Ascending aorta (tissue), 2 donors: ENCODE measurements around the gene HLA-DRB1. TPM values are rescaled to one million over a fixed set of nuclear protein-coding genes. Genes with fewer than 3 reads are reported as not detected.
A peak's percentile ranks its signal among the peaks of the same experiment; 100 is the strongest.
"Not testable (repeated sequence)": the region's sequence is repeated elsewhere in the genome, so short reads cannot be mapped to it uniquely, and the experiment has no call there.

ENCODE experiments used
- DNase-seq, 2 donors: peaks; one replicate each; pipeline ENCODE4 v3.0.0-alpha.2; 2019; ENCODE audit warnings: low spot score in 2 of 2
- H3K27ac ChIP-seq, 2 donors: fragments of 200-600 bp; sonication (generic); one replicate each; pipeline ENCODE4 v1.5.1; 2016 to 2017; ENCODE audit warnings: mild to moderate bottlenecking in 1 of 2
- H3K27me3 ChIP-seq: fragments of 200-600 bp; sonication (generic); one replicate; pipeline ENCODE4 v1.5.1; 2017
- H3K36me3 ChIP-seq, 2 donors: fragments of 200-600 bp; sonication (generic); one replicate each; pipeline ENCODE4 v1.5.1; 2016
- H3K4me1 ChIP-seq, 2 donors: fragments of 200-600 bp; sonication (generic); one replicate each; pipeline ENCODE4 v1.5.1; 2016 to 2017; ENCODE audit warnings: mild to moderate bottlenecking in 1 of 2
- H3K4me3 ChIP-seq, 2 donors: fragments of 200-600 bp; sonication (generic); one replicate each; pipeline ENCODE4 v1.5.1; 2016 to 2017; ENCODE audit warnings: mild to moderate bottlenecking in 1 of 2
- H3K9me3 ChIP-seq, 2 donors: fragments of 200-600 bp; sonication (generic); one replicate each; pipeline ENCODE4 v1.5.1; 2016
- CTCF ChIP-seq, 3 experiments: fragments of 200-600 bp in 2 of 3; fragments of 450-650 bp in 1 of 3; sonication (generic) in 2 of 3; IDR thresholded peaks; one replicate each; pipeline ENCODE4 v1.5.1; 2016 to 2019; ENCODE audit warnings: antibody characterized with exemption in 3 of 3, mild to moderate bottlenecking in 1 of 3, moderate library complexity in 1 of 3
- intact Hi-C: fragments of 100-400 bp; cut with DNase I; formaldehyde crosslinking; loops from one replicate; pipeline ENCODE4 v1.15.1; 2023
- total RNA-seq: library from RNA; depleted of rRNA; stranded (reverse); fragments of >200 nt; gene quantifications from one replicate; pipeline ENCODE4 v1.1.0, GENCODE V29; 2016

HLA-DRB1 gene
- 82.5 TPM for total RNA-seq

- no peak for TF ChIP-seq CTCF (IDR thresholded peaks at IDR 0.05)
- Histone ChIP-seq H3K4me1 (no peaks in the 10 kb centered on the region), H3K27ac (no peak within 1 kb of the TSS), H3K27me3 (no peaks in the 10 kb centered on the region), H3K36me3 (no peaks in the 10 kb centered on the region), H3K9me3 (no peaks in the 10 kb centered on the region), H3K4me3 (peak within 1 kb of the TSS in 1 of 2 donors; percentile 42)
- intact Hi-C loops, result loop anchor here (5.0 kb wide), 1 partner anchor 63 kb away; no protein-coding TSS in a partner anchor
- DNase-seq, result no peak
These were observed at the start of gene HLA-DRB1 for GRCh38 chr6:32589596-32590449. Gene HLA-DRB1 (minus strand): TSS chr6:32589848. CDS start chr6:32589742, 106 bp downstream.

GRCh38 chr6:32638532-32639219, 49.0 kb upstream of the HLA-DRB1 start:
- TF ChIP-seq CTCF (IDR thresholded peaks at IDR 0.05), result no peak
- no peaks in the 10 kb centered on the region for H3K9me3 ChIP-seq
- H3K27ac ChIP-seq, result no peak overlapping the region
- no peak overlapping the region for H3K4me3 ChIP-seq
- H3K4me1 ChIP-seq, result no peaks in the 10 kb centered on the region
- intact Hi-C loops, result no loop called here
- DNase-seq, result no peak
- H3K36me3 ChIP-seq, result no peaks in the 10 kb centered on the region
- H3K27me3 ChIP-seq, result no peaks in the 10 kb centered on the region

GRCh38 chr6:32637883-32638282, 48.2 kb upstream of the HLA-DRB1 start:
- Histone ChIP-seq H3K27ac (no peak overlapping the region), H3K4me3 (no peak overlapping the region), H3K4me1 (no peaks in the 10 kb centered on the region), H3K36me3 (no peaks in the 10 kb centered on the region), H3K27me3 (no peaks in the 10 kb centered on the region), H3K9me3 (no peaks in the 10 kb centered on the region)
- no peak for TF ChIP-seq CTCF (IDR thresholded peaks at IDR 0.05)
- intact Hi-C loops, result no loop called here
- DNase-seq, result no peak

- H3K27ac ChIP-seq, result no peak within 1 kb of the TSS
- H3K4me1 ChIP-seq, result no peaks in the 10 kb centered on the region
- H3K9me3 ChIP-seq, result no peaks in the 10 kb centered on the region
- no peaks in the 10 kb centered on the region for H3K36me3 ChIP-seq
- H3K4me3 ChIP-seq, result no peak within 1 kb of the TSS
- intact Hi-C loops, result no loop called here
- no peak for DNase-seq
- H3K27me3 ChIP-seq, result no peaks in the 10 kb centered on the region
- no peak for TF ChIP-seq CTCF (IDR thresholded peaks at IDR 0.05)
These were observed 47.7 kb upstream of the HLA-DRB1 start, which contains the start of gene HLA-DQA1 for GRCh38 chr6:32637219-32637880. Gene HLA-DQA1 (plus strand): TSS chr6:32637406. CDS start chr6:32637459, 53 bp downstream.

- Histone ChIP-seq H3K27me3 (no peaks in the 10 kb centered on the region), H3K4me1 (no peaks in the 10 kb centered on the region), H3K36me3 (no peaks in the 10 kb centered on the region), H3K4me3 (no peak overlapping the region), H3K9me3 (no peaks in the 10 kb centered on the region), H3K27ac (no peak overlapping the region)
- intact Hi-C loops, result no loop called here
- no peak for TF ChIP-seq CTCF (IDR thresholded peaks at IDR 0.05)
- no peak for DNase-seq
These were observed 46.0 kb upstream of the HLA-DRB1 start for GRCh38 chr6:32635526-32636123.

GRCh38 chr6:32629793-32630192, 40.1 kb upstream of the HLA-DRB1 start:
- H3K9me3 ChIP-seq, H3K27me3 ChIP-seq, intact Hi-C loops: not testable (repeated sequence)

More at GRCh38 chr6:32629793-32630192, 40.1 kb upstream of the HLA-DRB1 start:
- DNase-seq, H3K27ac ChIP-seq, H3K4me3 ChIP-seq, H3K4me1 ChIP-seq, H3K36me3 ChIP-seq: not testable (repeated sequence)
